Liver (tissue), 9 donors: ENCODE data around the gene GFRA4. TPM values are rescaled to one million over a fixed set of nuclear protein-coding genes. Genes with fewer than 3 reads are reported as not detected.

ENCODE experiments used
- DNase-seq: peaks from one replicate; pipeline ENCODE4 v3.0.0-alpha.2; 2017; ENCODE audit warnings: low spot score
- H3K27ac ChIP-seq, 2 donors: one replicate each; pipeline ENCODE4 v1.7.0; 2013; ENCODE audit warnings: inconsistent platforms in 2 of 2, low read length in 2 of 2, control low read depth in 1 of 2, low read depth in 1 of 2, mild to moderate bottlenecking in 1 of 2
- H3K27me3 ChIP-seq, 4 donors: one replicate each; pipeline versions ENCODE4 v1.6.1 to v1.7.0; 2013; ENCODE audit warnings: low read length in 3 of 4, inconsistent platforms in 1 of 4, mild to moderate bottlenecking in 1 of 4, moderate library complexity in 1 of 4; ENCODE audit not compliant: control insufficient read depth in 4 of 4, insufficient read depth in 4 of 4
- H3K36me3 ChIP-seq, 4 donors: one replicate each; pipeline versions ENCODE4 v1.6.1 to v1.7.0; 2013; ENCODE audit warnings: low read length in 3 of 4, mild to moderate bottlenecking in 3 of 4, low read depth in 1 of 4, moderate library complexity in 1 of 4; ENCODE audit not compliant: control insufficient read depth in 4 of 4, insufficient read depth in 3 of 4
- H3K4me1 ChIP-seq, 4 donors: one replicate each; pipeline versions ENCODE4 v1.6.1 to v1.7.0; 2013; ENCODE audit warnings: low read length in 3 of 4, mild to moderate bottlenecking in 3 of 4, moderate library complexity in 1 of 4; ENCODE audit not compliant: control insufficient read depth in 4 of 4, insufficient read depth in 4 of 4
- H3K4me3 ChIP-seq, 3 donors: one replicate each; pipeline versions ENCODE4 v1.6.1 to v1.7.0; 2013; ENCODE audit warnings: low read length in 3 of 3, control low read depth in 1 of 3, low read depth in 1 of 3, mild to moderate bottlenecking in 1 of 3
- H3K9ac ChIP-seq, 2 donors: one replicate each; pipeline ENCODE4 v1.7.0; 2013; ENCODE audit warnings: low read length in 2 of 2, mild to moderate bottlenecking in 2 of 2, moderate library complexity in 2 of 2, control low read depth in 1 of 2, low read depth in 1 of 2
- H3K9me3 ChIP-seq, 4 donors: one replicate each; pipeline versions ENCODE4 v1.6.1 to v1.7.0; 2013; ENCODE audit warnings: low read length in 3 of 4; ENCODE audit not compliant: control insufficient read depth in 4 of 4
- EGR1 ChIP-seq, 2 donors: IDR thresholded peaks; 2 replicates each; pipeline ENCODE4 v1.6.1; 2016 to 2018; ENCODE audit warnings: antibody characterized with exemption in 2 of 2, low read depth in 2 of 2
- FOXA1 ChIP-seq: IDR thresholded peaks from 2 replicates; pipeline ENCODE4 v1.6.1; 2016; ENCODE audit warnings: antibody characterized with exemption
- FOXA2 ChIP-seq: IDR thresholded peaks from 2 replicates; pipeline ENCODE4 v1.6.1; 2016; ENCODE audit warnings: antibody characterized with exemption
- GABPA ChIP-seq, 2 donors: IDR thresholded peaks in 1 of 2; conservative IDR thresholded peaks in 1 of 2; 2 replicates each; pipeline ENCODE4 v1.6.1; 2016; ENCODE audit warnings: antibody characterized with exemption in 2 of 2, mild to moderate bottlenecking in 1 of 2, moderate library complexity in 1 of 2
- HNF4A ChIP-seq, 2 donors: conservative IDR thresholded peaks; 2 replicates each; pipeline ENCODE4 v1.6.1; 2016; ENCODE audit warnings: antibody characterized with exemption in 2 of 2, mild to moderate bottlenecking in 2 of 2
- HNF4G ChIP-seq: IDR thresholded peaks from 2 replicates; pipeline ENCODE4 v1.6.1; 2016; ENCODE audit warnings: antibody characterized with exemption
- JUND ChIP-seq, 2 donors: IDR thresholded peaks; 2 replicates each; pipeline ENCODE4 v1.6.1; 2016; ENCODE audit warnings: antibody characterized with exemption in 2 of 2
- MAX ChIP-seq: IDR thresholded peaks from 2 replicates; pipeline ENCODE4 v1.6.1; 2016; ENCODE audit warnings: antibody characterized with exemption
- NR2F2 ChIP-seq: IDR thresholded peaks from 2 replicates; pipeline ENCODE4 v1.6.1; 2016; ENCODE audit warnings: antibody characterized with exemption
- RAD21 ChIP-seq, 2 donors: IDR thresholded peaks; 2 replicates each; pipeline ENCODE4 v1.6.1; 2016; ENCODE audit warnings: antibody characterized with exemption in 2 of 2, mild to moderate bottlenecking in 2 of 2
- RXRA ChIP-seq, 2 donors: IDR thresholded peaks; 2 replicates each; pipeline ENCODE4 v1.6.1; 2017 to 2018; ENCODE audit warnings: antibody characterized with exemption in 2 of 2, mild to moderate bottlenecking in 1 of 2
- SP1 ChIP-seq: IDR thresholded peaks from 2 replicates; pipeline ENCODE4 v1.6.1; 2018; ENCODE audit warnings: antibody characterized with exemption, mild to moderate bottlenecking
- TAF1 ChIP-seq: conservative IDR thresholded peaks from 2 replicates; pipeline ENCODE4 v1.6.1; 2016; ENCODE audit warnings: antibody characterized with exemption, mild to moderate bottlenecking
- YY1 ChIP-seq: IDR thresholded peaks from 2 replicates; pipeline ENCODE4 v1.6.1; 2016; ENCODE audit warnings: antibody characterized with exemption, mild to moderate bottlenecking
- WGBS: extraction: QIAGEN DNeasy Blood & Tissue Kit; methylation state at CpG from one replicate; pipeline ENCODE4 v1.1.7; 2013; 5-methylcytosine and 5-hydroxymethylcytosine counted together
- polyA plus RNA-seq, 2 donors: library from polyadenylated mRNA; stranded (reverse) in 1 of 2; unstranded in 1 of 2; fragments of 200-250 nt in 1 of 2; fragments of >200 nt in 1 of 2; fragmentation: Nextera tagmentation in 1 of 2; extraction: Ambion mirVana in 1 of 2; gene quantifications; one replicate each; pipeline versions ENCODE4 v1.2.1 to v1.2.3, GENCODE V29; 2013 to 2015
- total RNA-seq, 2 donors: library from RNA; depleted of rRNA; stranded (reverse); fragments of >200 nt; gene quantifications; one replicate each; pipeline ENCODE4 v1.2.3, GENCODE V29; 2014
- TF ChIP-seq, protein P1 (sequence below): IDR thresholded peaks from 2 replicates; pipeline ENCODE4 v1.6.1; 2016; ENCODE audit warnings: antibody characterized with exemption
- TF ChIP-seq, protein P2 (sequence below): IDR thresholded peaks from 2 replicates; pipeline ENCODE4 v1.6.1; 2016; ENCODE audit warnings: antibody characterized with exemption
- donor health status: healthy.
- donor health status: healthy.
- donor health status: healthy.
- donor health status: healthy.
- donor health status: healthy.

Gene GFRA4
- total and polyA plus RNA-seq, 4 donors = not detected

DNA sequence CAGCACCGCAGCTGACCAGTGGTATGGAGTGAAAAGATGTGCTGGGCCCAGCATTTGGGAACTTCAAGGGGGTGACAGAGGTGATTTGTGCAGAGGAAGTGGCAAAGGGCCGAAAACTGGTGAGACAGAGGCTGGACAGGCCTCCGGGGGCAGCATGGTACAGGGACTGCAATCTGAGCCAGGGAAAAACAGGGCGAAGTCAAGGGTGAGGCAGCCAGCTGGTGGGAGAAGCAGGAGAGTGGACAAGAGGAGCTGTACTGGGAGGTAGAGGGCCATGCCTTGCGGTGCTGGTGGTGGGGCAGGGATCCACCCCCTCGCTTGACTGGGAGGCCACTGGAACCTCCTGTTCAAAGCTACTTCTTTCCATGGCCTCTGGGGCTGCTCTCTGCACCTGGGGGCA lies 7.3 kb upstream of the GFRA4 start:
- DNase-seq = no peak
- TF ChIP-seq FOXA2 (no peak), TAF1 (no peak), GABPA (IDR thresholded peaks at IDR 0.05 in 1 of 2, conservative IDR thresholded peaks at IDR 0.05 in 1 of 2) (no peak), HNF4A (conservative IDR thresholded peaks at IDR 0.05) (no peak), SP1 (no peak), NR2F2 (no peak), RXRA (IDR thresholded peaks at IDR 0.05) (no peak), JUND (IDR thresholded peaks at IDR 0.05) (no peak), HNF4G (no peak), RAD21 (IDR thresholded peaks at IDR 0.05) (no peak), FOXA1 (no peak), EGR1 (IDR thresholded peaks at IDR 0.05; ENCODE audit: low read depth in 2 of 2) (no peak), MAX (no peak)
- TF ChIP-seq, protein P1, sequence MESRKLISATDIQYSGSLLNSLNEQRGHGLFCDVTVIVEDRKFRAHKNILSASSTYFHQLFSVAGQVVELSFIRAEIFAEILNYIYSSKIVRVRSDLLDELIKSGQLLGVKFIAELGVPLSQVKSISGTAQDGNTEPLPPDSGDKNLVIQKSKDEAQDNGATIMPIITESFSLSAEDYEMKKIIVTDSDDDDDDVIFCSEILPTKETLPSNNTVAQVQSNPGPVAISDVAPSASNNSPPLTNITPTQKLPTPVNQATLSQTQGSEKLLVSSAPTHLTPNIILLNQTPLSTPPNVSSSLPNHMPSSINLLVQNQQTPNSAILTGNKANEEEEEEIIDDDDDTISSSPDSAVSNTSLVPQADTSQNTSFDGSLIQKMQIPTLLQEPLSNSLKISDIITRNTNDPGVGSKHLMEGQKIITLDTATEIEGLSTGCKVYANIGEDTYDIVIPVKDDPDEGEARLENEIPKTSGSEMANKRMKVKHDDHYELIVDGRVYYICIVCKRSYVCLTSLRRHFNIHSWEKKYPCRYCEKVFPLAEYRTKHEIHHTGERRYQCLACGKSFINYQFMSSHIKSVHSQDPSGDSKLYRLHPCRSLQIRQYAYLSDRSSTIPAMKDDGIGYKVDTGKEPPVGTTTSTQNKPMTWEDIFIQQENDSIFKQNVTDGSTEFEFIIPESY = no peak
- TF ChIP-seq, protein P2, sequence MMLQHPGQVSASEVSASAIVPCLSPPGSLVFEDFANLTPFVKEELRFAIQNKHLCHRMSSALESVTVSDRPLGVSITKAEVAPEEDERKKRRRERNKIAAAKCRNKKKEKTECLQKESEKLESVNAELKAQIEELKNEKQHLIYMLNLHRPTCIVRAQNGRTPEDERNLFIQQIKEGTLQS = no peak
- Histone ChIP-seq H3K27me3 (peaks cover 4 to 10% (median 6%) of the 10 kb centered on the region in 4 donors), H3K36me3 (no peaks in the 10 kb centered on the region), H3K4me1 (peaks cover 0 to 10% (median 2%) of the 10 kb centered on the region in 4 donors), H3K9ac (no peak overlapping the region), H3K9me3 (no peaks in the 10 kb centered on the region), H3K27ac (no peak overlapping the region), H3K4me3 (no peak overlapping the region)
- WGBS = 57% methylated on average over 6 of the region's 6 CpGs

DNA sequence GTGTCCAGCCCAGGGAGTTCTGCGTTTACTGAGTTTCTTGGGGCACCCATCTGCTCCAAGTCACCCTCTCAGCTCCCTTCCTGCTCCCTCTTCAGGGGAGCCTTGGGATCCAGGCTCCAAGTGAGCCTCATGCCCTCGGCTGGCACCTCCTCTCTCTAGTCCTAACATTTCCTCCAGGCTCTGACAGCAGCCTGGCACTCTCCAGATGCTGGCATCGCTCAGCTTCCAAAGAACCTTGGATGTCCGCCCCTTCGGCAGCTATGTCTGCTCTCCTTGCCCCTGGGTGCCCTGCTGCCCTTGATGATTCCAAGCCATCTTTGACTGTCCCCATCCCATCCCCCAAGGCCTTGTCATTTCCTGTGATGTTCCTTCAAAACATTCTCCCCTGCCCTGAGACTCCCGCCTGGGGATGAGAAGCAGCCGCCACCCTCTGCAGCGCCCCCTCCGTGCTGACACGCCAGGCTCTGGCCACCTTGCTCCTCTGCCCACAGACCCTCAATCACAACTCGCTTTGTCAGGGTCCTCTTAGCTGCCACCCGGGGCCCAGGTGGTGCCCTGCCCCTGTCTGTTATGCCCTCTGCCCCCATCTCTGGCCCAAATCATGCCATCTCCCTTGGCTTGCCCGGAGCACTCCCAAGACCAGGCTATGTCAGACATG lies 6.6 kb upstream of the GFRA4 start:
- DNase-seq = no peak
- Histone ChIP-seq H3K27me3 (peaks cover 4 to 8% (median 4%) of the 10 kb centered on the region in 4 donors), H3K36me3 (no peaks in the 10 kb centered on the region), H3K9me3 (no peaks in the 10 kb centered on the region), H3K4me1 (peaks cover 0 to 10% (median 2%) of the 10 kb centered on the region in 4 donors), H3K27ac (no peak overlapping the region), H3K9ac (no peak overlapping the region), H3K4me3 (no peak overlapping the region)
- TF ChIP-seq TAF1 = no peak
- WGBS = 83% methylated on average over 13 of the region's 13 CpGs

DNA sequence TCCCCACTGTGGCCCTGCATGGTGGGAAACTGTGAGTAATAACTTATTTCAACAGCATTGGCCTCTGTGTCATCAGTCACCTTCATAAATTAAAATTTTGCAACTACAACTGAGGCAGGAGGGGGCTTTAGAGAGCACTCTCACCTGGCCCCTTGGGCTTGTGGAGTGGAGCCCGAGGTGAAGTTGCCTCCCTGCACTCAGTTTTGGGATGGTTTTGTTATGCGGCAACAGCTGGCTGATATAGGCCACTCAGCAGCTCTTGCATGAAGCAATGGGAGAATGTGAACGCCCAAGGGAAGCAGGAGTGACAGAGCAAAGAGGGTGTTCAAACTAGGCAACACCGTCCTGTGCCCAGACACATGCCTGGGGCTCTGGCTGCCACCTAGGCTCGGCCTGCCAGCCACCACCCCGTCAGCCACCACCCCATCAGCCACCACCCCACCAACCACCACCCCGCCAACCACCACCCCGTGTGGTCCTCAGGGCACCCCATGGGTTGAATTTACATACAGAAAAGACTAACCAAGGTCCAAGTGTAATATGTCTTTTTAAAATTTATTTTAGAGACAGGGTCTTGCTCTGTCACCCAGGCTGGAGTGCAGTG lies 4.3 kb upstream of the GFRA4 start:
- peaks cover 0 to 7% (median 2%) of the 10 kb centered on the region in 4 donors for H3K27me3 ChIP-seq
- DNase-seq = no peak
- 95% methylated on average over 8 of the region's 8 CpGs for WGBS
- H3K9me3 ChIP-seq = no peaks in the 10 kb centered on the region
- no peak overlapping the region for H3K9ac ChIP-seq
- H3K27ac ChIP-seq = no peak overlapping the region
- H3K4me1 ChIP-seq = peaks cover 0 to 5% (median 1%) of the 10 kb centered on the region in 4 donors
- no peak overlapping the region for H3K4me3 ChIP-seq
- no peaks in the 10 kb centered on the region for H3K36me3 ChIP-seq
- TF ChIP-seq YY1 (no peak), HNF4G (no peak), HNF4A (conservative IDR thresholded peaks at IDR 0.05) (no peak), GABPA (IDR thresholded peaks at IDR 0.05 in 1 of 2, conservative IDR thresholded peaks at IDR 0.05 in 1 of 2) (no peak), FOXA2 (no peak), MAX (no peak), SP1 (no peak), JUND (IDR thresholded peaks at IDR 0.05) (no peak), NR2F2 (no peak), TAF1 (no peak), RXRA (IDR thresholded peaks at IDR 0.05) (no peak), EGR1 (IDR thresholded peaks at IDR 0.05; ENCODE audit: low read depth in 2 of 2) (no peak), FOXA1 (no peak), RAD21 (IDR thresholded peaks at IDR 0.05) (no peak)
- TF ChIP-seq, protein P1 = no peak
- TF ChIP-seq, protein P2 = no peak
